IMR-90 (cell line): Measurements from ENCODE around the gene GMPPB. TPM values are rescaled to one million over a fixed set of nuclear protein-coding genes. Genes with fewer than 3 reads are reported as not detected.

Source experiments
- ATAC-seq: fragments of 200-7000 bp; cut with Tn5 transposase; 2 replicates; pipeline ENCODE4 v1.9.1; 2020; ENCODE audit warnings: low read depth, mild to moderate bottlenecking, moderate library complexity
- BruUV-seq: library from RNA; stranded (reverse); fragments of 400-500 nt; replicated peaks from 2 replicates; lab custom pipeline; 2021; lab: Mats Ljungman, UMichigan
- CTCF ChIA-PET: fragments of 300-600 bp; formaldehyde crosslinking; extraction: SDS; loops from one replicate; lab custom pipeline; 2021; ENCODE audit warnings: antibody characterized with exemption; lab: Yijun Ruan, JAX
- POLR2A ChIA-PET: fragments of 300-600 bp; sonication (Branson Sonifier 250); formaldehyde crosslinking; loops from one replicate; lab custom pipeline; 2022; ENCODE audit warnings: antibody characterized with exemption; ENCODE audit not compliant: unreplicated experiment; lab: Charles Lee
- DNase-seq: peaks from one replicate; pipeline ENCODE4 v3.0.0; 2013
- H2AFZ ChIP-seq: replicated peaks from 2 replicates; pipeline ENCODE3; 2013; ENCODE audit warnings: low read length, mild to moderate bottlenecking; ENCODE audit not compliant: poor library complexity
- H2AK5ac ChIP-seq: 2 replicates; pipeline ENCODE4 v1.6.1; 2013; ENCODE audit warnings: low read depth, low read length, inconsistent platforms
- H2AK9ac ChIP-seq: replicated peaks from 2 replicates; pipeline ENCODE3; 2013; ENCODE audit warnings: mild to moderate bottlenecking, low read depth, low read length, moderate library complexity; ENCODE audit not compliant: poor library complexity
- H2BK120ac ChIP-seq: 2 replicates; pipeline ENCODE4 v1.6.1; 2013; ENCODE audit warnings: low read depth, low read length, inconsistent platforms
- H2BK15ac ChIP-seq: 3 replicates; pipeline ENCODE4 v1.6.1; 2013; ENCODE audit warnings: low read depth, low read length, inconsistent platforms
- H2BK20ac ChIP-seq: 2 replicates; pipeline ENCODE4 v1.6.1; 2013; ENCODE audit warnings: low read depth, mild to moderate bottlenecking, inconsistent platforms, low read length, moderate library complexity
- H2BK5ac ChIP-seq: 2 replicates; pipeline ENCODE4 v1.6.1; 2013; ENCODE audit warnings: mild to moderate bottlenecking, low read depth, low read length, inconsistent platforms; ENCODE audit not compliant: poor library complexity, severe bottlenecking
- H3K14ac ChIP-seq: replicated peaks from 2 replicates; pipeline ENCODE4 v1.6.1; 2013; ENCODE audit warnings: low read depth, low read length, inconsistent platforms
- H3K18ac ChIP-seq: 2 replicates; pipeline ENCODE4 v1.6.1; 2013; ENCODE audit warnings: low read depth, low read length, control low read depth
- H3K23ac ChIP-seq: 2 replicates; pipeline ENCODE4 v1.6.1; 2013; ENCODE audit warnings: low read depth, low read length, inconsistent platforms
- H3K27ac ChIP-seq: 2 replicates; pipeline ENCODE4 v1.5.1; 2013; ENCODE audit warnings: mild to moderate bottlenecking, control low read depth, low read length; ENCODE audit not compliant: insufficient read depth
- H3K27me3 ChIP-seq: 2 replicates; pipeline ENCODE4 v1.6.1; 2013; ENCODE audit warnings: low read length; ENCODE audit not compliant: control insufficient read depth, insufficient read depth
- H3K36me3 ChIP-seq: 2 replicates; pipeline ENCODE4 v1.6.1; 2013; ENCODE audit warnings: low read length, mixed read lengths; ENCODE audit not compliant: control insufficient read depth, insufficient read depth
- H3K4ac ChIP-seq: 2 replicates; pipeline ENCODE4 v1.6.1; 2013; ENCODE audit warnings: low read depth, low read length, inconsistent platforms
- H3K4me1 ChIP-seq: 2 replicates; pipeline ENCODE4 v1.6.1; 2013; ENCODE audit warnings: low read length, mixed read lengths; ENCODE audit not compliant: control insufficient read depth, insufficient read depth
- H3K4me2 ChIP-seq: 2 replicates; pipeline ENCODE4 v1.6.1; 2013; ENCODE audit warnings: low read depth, mild to moderate bottlenecking, control low read depth, low read length, moderate library complexity
- H3K4me3 ChIP-seq: 2 replicates; pipeline ENCODE4 v1.5.1; 2013; ENCODE audit warnings: low read depth, mild to moderate bottlenecking, control low read depth, low read length, moderate library complexity; ENCODE audit not compliant: insufficient read depth
- H3K56ac ChIP-seq: 2 replicates; pipeline ENCODE4 v1.6.1; 2013; ENCODE audit warnings: low read length, inconsistent platforms; ENCODE audit not compliant: insufficient read depth; ENCODE audit errors: extremely low read depth
- H3K79me1 ChIP-seq, 2 experiments: 2 replicates each; pipeline ENCODE4 v1.6.1; 2013; ENCODE audit warnings: low read length in 2 of 2, inconsistent platforms in 1 of 2, low read depth in 1 of 2
- H3K9ac ChIP-seq: 2 replicates; pipeline ENCODE4 v1.6.1; 2013; ENCODE audit warnings: low read depth, low read length, control low read depth
- H3K9me1 ChIP-seq: 2 replicates; pipeline ENCODE4 v1.6.1; 2013; ENCODE audit warnings: low read length, inconsistent platforms; ENCODE audit not compliant: insufficient read depth
- H3K9me3 ChIP-seq: 2 replicates; pipeline ENCODE4 v1.6.1; 2013; ENCODE audit warnings: low read length; ENCODE audit not compliant: control insufficient read depth, insufficient read depth
- H4K20me1 ChIP-seq: 2 replicates; pipeline ENCODE4 v1.6.1; 2013; ENCODE audit warnings: low read length, inconsistent platforms; ENCODE audit not compliant: insufficient read depth
- H4K5ac ChIP-seq: 2 replicates; pipeline ENCODE4 v1.6.1; 2013; ENCODE audit warnings: mild to moderate bottlenecking, low read depth, low read length, control low read depth
- H4K8ac ChIP-seq, 2 experiments: 2 replicates each; pipeline ENCODE4 v1.6.1; 2013; ENCODE audit warnings: low read depth in 2 of 2, low read length in 2 of 2, control low read depth in 1 of 2, inconsistent platforms in 1 of 2
- H4K91ac ChIP-seq: 2 replicates; pipeline ENCODE4 v1.6.1; 2013; ENCODE audit warnings: low read depth, low read length, inconsistent platforms; ENCODE audit not compliant: insufficient read depth
- CEBPB ChIP-seq: IDR thresholded peaks from 2 replicates; pipeline ENCODE4 v1.6.1; 2012; ENCODE audit warnings: low read depth, low read length, improper control_type of control experiment
- CHD1 ChIP-seq: IDR thresholded peaks from 2 replicates; pipeline ENCODE4 v1.6.1; 2012; ENCODE audit warnings: low read depth, low read length, improper control_type of control experiment
- MAZ ChIP-seq: IDR thresholded peaks from 2 replicates; pipeline ENCODE4 v1.6.1; 2012; ENCODE audit warnings: low read depth, mild to moderate bottlenecking, low read length, improper control_type of control experiment, moderate library complexity, borderline replicate concordance
- MXI1 ChIP-seq: IDR thresholded peaks from 2 replicates; pipeline ENCODE4 v1.6.1; 2012; ENCODE audit warnings: low read depth, mild to moderate bottlenecking, low read length, moderate library complexity, borderline replicate concordance
- NFE2L2 ChIP-seq: fragments of 150-350 bp; IDR thresholded peaks from 2 replicates; pipeline ENCODE4 v1.6.1; 2016; ENCODE audit warnings: low read depth, mild to moderate bottlenecking, low read length
- RCOR1 ChIP-seq: IDR thresholded peaks from 2 replicates; pipeline ENCODE4 v1.6.1; 2012; ENCODE audit warnings: mild to moderate bottlenecking, low read length, improper control_type of control experiment; ENCODE audit not compliant: insufficient replicate concordance
- RFX5 ChIP-seq: IDR thresholded peaks from 2 replicates; pipeline ENCODE4 v1.8.0; 2012; ENCODE audit warnings: low read depth, mild to moderate bottlenecking, low read length, moderate library complexity
- SMC3 ChIP-seq: fragments of 150-350 bp; IDR thresholded peaks from 2 replicates; pipeline ENCODE4 v1.6.1; 2016; ENCODE audit warnings: low read depth, mild to moderate bottlenecking, antibody characterized with exemption, low read length, moderate library complexity
- WGBS, 2 experiments: methylation state at CpG; one replicate each; pipeline versions ENCODE4 v1.1.5 to v1.1.7; 2013; ENCODE audit warnings: missing lambda C conversion rate in 2 of 2; ENCODE audit not compliant: insufficient read length in 1 of 2; ENCODE audit errors: extremely low coverage in 2 of 2; 5-methylcytosine and 5-hydroxymethylcytosine counted together
- dilution Hi-C: fragments of 300-500 bp; cut with HindIII; formaldehyde crosslinking; loops from one replicate; pipeline ENCODE4 v1.14.3; 2018; ENCODE audit warnings: low sequenced_read_pairs; ENCODE audit not compliant: unreplicated experiment
- in situ Hi-C: fragments of 300-500 bp; cut with MboI; formaldehyde crosslinking; loops from 3 replicates; pipeline ENCODE4 v1.14.3; 2019; ENCODE audit warnings: low sequenced_read_pairs, inconsistent platforms, mixed read lengths
- intact Hi-C: fragments of 100-400 bp; cut with micrococcal nuclease; formaldehyde crosslinking; loops from 2 replicates; pipeline ENCODE4 v1.10.0; 2022
- polyA plus RNA-seq, 3 experiments: library from polyadenylated mRNA; depleted of rRNA; stranded (reverse); fragments of >200 nt; gene quantifications; 2 replicates each; pipeline ENCODE4 v1.2.3, GENCODE V29; 2012; ENCODE audit warnings: low replicate concordance in 1 of 3
- total RNA-seq: library from RNA; depleted of rRNA; stranded (reverse); fragments of >200 nt; gene quantifications from 2 replicates; pipeline ENCODE4 v1.2.3, GENCODE V29; 2012
- TF ChIP-seq, protein P1 (sequence below): fragments of 150-350 bp; IDR thresholded peaks from 2 replicates; pipeline ENCODE4 v1.6.1; 2017; ENCODE audit warnings: mild to moderate bottlenecking, antibody characterized with exemption, low read length, low read depth
- TF ChIP-seq, protein P2 (sequence below): conservative IDR thresholded peaks from 2 replicates; pipeline ENCODE4 v1.5.1; 2012; ENCODE audit warnings: mild to moderate bottlenecking, low read depth, low read length, improper control_type of control experiment

GMPPB gene
- total and polyA plus RNA-seq, 2 of the 4 experiments (the other 2 are of a cell fraction), result 27.9 to 37.3 TPM

DNA sequence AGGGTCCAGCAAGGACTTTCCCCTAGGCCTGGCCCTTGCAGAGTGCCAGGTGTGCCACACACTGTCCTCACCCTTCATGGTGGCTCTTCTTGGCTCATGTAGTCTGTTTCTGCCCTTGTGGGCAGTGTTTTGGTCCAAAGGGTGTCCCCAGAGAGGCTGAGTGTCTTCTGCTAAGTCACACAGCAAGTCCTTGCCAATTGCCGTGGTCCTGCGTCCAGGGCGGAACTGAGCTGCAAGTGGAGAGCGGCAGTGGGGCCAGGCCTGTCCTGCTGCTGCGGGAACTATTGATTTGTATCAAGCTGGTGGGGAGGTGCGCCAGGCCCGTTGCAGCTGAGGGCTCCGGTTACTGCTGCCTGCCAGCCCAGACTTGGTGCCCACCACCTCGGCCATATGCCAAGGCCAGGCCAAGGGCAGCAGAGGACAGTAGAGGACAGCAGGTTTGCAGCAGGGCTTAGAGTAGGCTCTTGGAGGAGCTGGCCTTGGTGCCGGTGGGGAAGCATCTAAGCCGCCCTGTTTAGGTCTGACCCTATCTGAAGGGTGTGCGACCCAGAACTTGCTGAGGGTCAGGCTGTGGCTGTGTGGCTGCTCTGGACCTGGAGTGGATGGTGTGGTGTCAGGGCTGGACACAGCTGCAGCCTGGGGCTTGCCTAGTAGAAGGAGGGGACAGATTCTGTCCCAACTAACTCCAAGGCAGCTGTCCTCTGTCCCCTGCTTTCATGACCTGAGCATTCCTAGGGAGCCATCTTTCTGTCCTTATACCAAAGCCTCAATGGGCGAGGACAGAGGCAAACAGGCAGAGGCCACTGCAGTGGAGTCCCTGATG is 8.8 kb downstream of the GMPPB start (continued):
- TF ChIP-seq, protein P1, sequence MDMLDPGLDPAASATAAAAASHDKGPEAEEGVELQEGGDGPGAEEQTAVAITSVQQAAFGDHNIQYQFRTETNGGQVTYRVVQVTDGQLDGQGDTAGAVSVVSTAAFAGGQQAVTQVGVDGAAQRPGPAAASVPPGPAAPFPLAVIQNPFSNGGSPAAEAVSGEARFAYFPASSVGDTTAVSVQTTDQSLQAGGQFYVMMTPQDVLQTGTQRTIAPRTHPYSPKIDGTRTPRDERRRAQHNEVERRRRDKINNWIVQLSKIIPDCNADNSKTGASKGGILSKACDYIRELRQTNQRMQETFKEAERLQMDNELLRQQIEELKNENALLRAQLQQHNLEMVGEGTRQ, result no peak

DNA sequence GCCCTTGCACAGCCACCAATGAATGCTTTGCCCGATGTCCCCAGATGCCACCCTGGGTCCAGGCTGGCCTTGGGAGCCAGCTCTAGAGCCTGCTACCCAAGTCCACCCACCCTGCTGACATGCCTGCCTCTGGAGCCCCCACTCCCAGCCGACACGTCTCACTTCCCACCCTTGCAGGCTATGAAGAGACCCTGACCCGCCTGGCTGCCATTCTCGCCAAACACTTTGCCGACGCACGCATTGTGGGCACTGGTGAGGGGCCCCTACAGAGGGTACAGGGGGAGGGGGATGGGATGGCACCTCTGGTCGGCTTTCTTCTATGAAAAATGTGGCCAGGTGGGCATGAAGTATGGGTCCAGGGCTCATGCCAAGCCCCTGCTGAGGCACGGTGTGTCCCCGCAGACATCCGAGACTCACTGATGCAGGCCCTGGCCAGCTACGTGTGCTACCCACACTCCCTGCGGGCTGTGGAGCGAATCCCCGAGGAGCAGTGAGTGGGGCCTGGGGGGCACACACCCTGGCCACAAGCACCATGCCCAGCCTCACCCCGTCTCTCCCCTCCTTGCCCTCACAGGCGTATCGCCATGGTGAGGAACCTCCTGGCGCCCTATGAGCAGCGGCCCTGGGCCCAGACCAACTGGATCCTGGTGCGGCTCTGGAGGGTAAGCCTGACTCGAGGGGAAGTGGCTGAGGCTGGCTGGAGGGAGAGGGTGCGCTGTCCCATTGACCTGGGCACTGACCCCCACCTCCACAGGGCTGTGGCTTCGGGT is 10.2 kb downstream of the GMPPB start:
- in situ Hi-C loops (no loop called here), intact Hi-C loops (no loop called here), dilution Hi-C loops (no loop called here)
- H2BK5ac ChIP-seq, result no peak overlapping the region
- no peak overlapping the region for H3K4me2 ChIP-seq
- peaks cover 11% of the 10 kb centered on the region; the same call in 1 of the 2 replicates for H3K36me3 ChIP-seq
- no peak overlapping the region for H2AK9ac ChIP-seq
- ATAC-seq, result no peak
- no peaks in the 10 kb centered on the region for H3K4me1 ChIP-seq
- H3K9me3 ChIP-seq, result no peaks in the 10 kb centered on the region
- H3K4me3 ChIP-seq, result no peak overlapping the region
- H4K8ac ChIP-seq, result no peak overlapping the region
- H3K9me1 ChIP-seq, result no peaks in the 10 kb centered on the region; the same call in 1 of the 2 replicates
- H4K20me1 ChIP-seq, result no peaks in the 10 kb centered on the region; the same call in 1 of the 2 replicates
- no peak overlapping the region for H4K5ac ChIP-seq
- H3K4ac ChIP-seq, result no peak overlapping the region
- H3K79me1 ChIP-seq, result no peaks in the 10 kb centered on the region; a peak in 1 of 4 replicates
- no peak overlapping the region for H3K23ac ChIP-seq
- H4K91ac ChIP-seq, result no peak overlapping the region
- no peak overlapping the region for H2AK5ac ChIP-seq
- H3K56ac ChIP-seq, result no peak overlapping the region
- H2BK20ac ChIP-seq, result no peak overlapping the region
- no peak overlapping the region for H3K27ac ChIP-seq
- no peak overlapping the region for H2BK120ac ChIP-seq
- ChIA-PET POLR2A (no interaction called here), CTCF (no interaction called here)
- no peak overlapping the region for H3K9ac ChIP-seq
- H2AFZ ChIP-seq, result no peak overlapping the region
- H2BK15ac ChIP-seq, result no peak overlapping the region
- no peak overlapping the region for H3K18ac ChIP-seq
- no TSS peak for BruUV-seq
- no peaks in the 10 kb centered on the region for H3K27me3 ChIP-seq
- WGBS, 2 experiments, result 94% methylated on average over 7 of the region's 25 CpGs; no CpG with 5 or more reads in 1 of the 2 experiments
- H3K14ac ChIP-seq, result no peak overlapping the region
- DNase-seq, result no peak
- TF ChIP-seq, protein P1, result no peak
- TF ChIP-seq SMC3 (no peak), MXI1 (no peak), MAZ (no peak), CEBPB (no peak), RFX5 (no peak), CHD1 (no peak), NFE2L2 (no peak), RCOR1 (no peak)
- TF ChIP-seq, protein P2, sequence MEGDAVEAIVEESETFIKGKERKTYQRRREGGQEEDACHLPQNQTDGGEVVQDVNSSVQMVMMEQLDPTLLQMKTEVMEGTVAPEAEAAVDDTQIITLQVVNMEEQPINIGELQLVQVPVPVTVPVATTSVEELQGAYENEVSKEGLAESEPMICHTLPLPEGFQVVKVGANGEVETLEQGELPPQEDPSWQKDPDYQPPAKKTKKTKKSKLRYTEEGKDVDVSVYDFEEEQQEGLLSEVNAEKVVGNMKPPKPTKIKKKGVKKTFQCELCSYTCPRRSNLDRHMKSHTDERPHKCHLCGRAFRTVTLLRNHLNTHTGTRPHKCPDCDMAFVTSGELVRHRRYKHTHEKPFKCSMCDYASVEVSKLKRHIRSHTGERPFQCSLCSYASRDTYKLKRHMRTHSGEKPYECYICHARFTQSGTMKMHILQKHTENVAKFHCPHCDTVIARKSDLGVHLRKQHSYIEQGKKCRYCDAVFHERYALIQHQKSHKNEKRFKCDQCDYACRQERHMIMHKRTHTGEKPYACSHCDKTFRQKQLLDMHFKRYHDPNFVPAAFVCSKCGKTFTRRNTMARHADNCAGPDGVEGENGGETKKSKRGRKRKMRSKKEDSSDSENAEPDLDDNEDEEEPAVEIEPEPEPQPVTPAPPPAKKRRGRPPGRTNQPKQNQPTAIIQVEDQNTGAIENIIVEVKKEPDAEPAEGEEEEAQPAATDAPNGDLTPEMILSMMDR, result no peak
